ENCODE measurements around the gene MARK4. TPM values are rescaled to one million over a fixed set of nuclear protein-coding genes. Genes with fewer than 3 reads are reported as not detected.
"Not testable (repeated sequence)": the region's sequence is repeated elsewhere in the genome, so short reads cannot be mapped to it uniquely, and the experiment has no call there.

The MARK4 gene
- total RNA-seq, 1 experiment from 2014 or later = 37.7 TPM

DNA sequence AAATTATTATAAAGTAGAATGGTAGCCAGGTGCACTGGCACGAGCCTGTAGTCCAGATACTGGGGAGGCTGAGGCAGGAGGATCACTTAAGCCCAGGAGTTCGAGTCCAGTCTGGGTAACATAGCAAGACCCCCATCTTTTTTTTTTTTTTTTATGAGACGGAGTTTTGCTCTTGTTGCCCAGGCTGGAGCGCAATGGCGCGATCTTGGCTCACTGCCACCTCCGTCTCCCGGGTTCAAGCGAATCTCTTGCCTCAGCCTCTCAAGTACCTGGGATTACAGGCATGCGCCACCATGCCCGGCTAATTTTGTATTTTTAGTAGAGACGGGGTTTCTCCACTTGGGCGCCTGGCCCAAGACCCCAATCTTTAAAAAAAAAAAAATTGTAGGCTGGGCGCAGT lies 61.2 kb downstream of the MARK4 start:
- H3K9ac ChIP-seq (ENCODE audit: low read length); RAD21 ChIA-PET (ENCODE audit: low non-redundant PET in 1 of 2, low total read pairs in 2 of 2, uncharacterized antibody in 2 of 2, unreplicated experiment in 2 of 2); H3K27me3 ChIP-seq (ENCODE audit: insufficient read depth, low read length); DNase-seq (ENCODE audit: low read depth, low spot score); H3K79me2 ChIP-seq (ENCODE audit: insufficient read depth, low read length); intact Hi-C loops (cut with micrococcal nuclease); H3K4me2 ChIP-seq (ENCODE audit: low read length); POLR2A ChIA-PET; H3K9me3 ChIP-seq (ENCODE audit: control insufficient read depth in 1 of 2, insufficient read depth in 1 of 2, low read depth in 1 of 2, low read length in 2 of 2); H2AFZ ChIP-seq (ENCODE audit: low read depth, low read length, poor library complexity, severe bottlenecking); H4K20me1 ChIP-seq (ENCODE audit: insufficient read depth); ATAC-seq; H3K27ac ChIP-seq (ENCODE audit: low read depth, low read length); BruUV-seq (replicated peaks); H3K36me3 ChIP-seq (ENCODE audit: control insufficient read depth in 1 of 2, insufficient read depth in 2 of 2, low read length in 2 of 2); H3K4me3 ChIP-seq (replicated peaks in 1 of 2; ENCODE audit: low read depth in 1 of 2, low read length in 2 of 2); H3K9me2 ChIP-seq (ENCODE audit: insufficient read depth): not testable (repeated sequence)
- CTCF ChIA-PET = interaction anchor here (0.6 kb wide), 1 partner anchor 278 kb away, joined by 3 read pairs; no protein-coding TSS in a partner anchor
- peaks cover 10 to 12% of the 10 kb centered on the region in 2 experiments for H3K4me1 ChIP-seq (ENCODE audit: control insufficient read depth in 1 of 2, insufficient read depth in 2 of 2, low read length in 2 of 2)

DNA sequence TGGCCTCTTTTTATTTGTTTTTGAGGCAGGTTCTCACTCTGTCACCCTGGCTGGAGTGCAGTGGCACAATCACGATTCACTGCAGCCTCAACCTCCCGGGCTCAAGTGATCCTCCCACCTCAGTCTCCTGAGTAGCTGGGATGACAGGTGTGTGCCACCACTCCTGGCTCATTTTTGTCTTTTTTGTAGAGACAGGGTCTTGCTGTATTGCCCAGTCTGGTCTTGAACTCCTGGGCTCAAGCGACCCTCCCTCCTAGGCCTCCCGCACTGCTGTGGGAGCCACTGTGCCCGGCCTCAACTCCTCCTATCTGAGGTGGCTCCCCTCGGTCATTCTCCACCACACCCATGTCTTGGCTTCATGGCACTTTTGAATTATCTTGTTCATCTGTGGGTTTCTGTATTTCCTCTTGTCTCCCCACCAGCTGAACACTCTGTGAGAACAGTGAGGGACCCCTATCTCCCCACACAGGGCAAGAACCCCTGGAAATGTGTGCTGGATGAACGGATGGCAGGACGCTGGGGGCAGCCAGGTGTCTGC lies 63.7 kb downstream of the MARK4 start:
- Histone ChIP-seq H2AFZ (ENCODE audit: low read depth, low read length, poor library complexity, severe bottlenecking) (no peak overlapping the region), H3K4me1 (ENCODE audit: control insufficient read depth in 1 of 2, insufficient read depth in 2 of 2, low read length in 2 of 2) (no peaks in the 10 kb centered on the region), H4K20me1 (ENCODE audit: insufficient read depth) (no peaks in the 10 kb centered on the region), H3K79me2 (ENCODE audit: insufficient read depth, low read length) (no peaks in the 10 kb centered on the region), H3K36me3 (ENCODE audit: control insufficient read depth in 1 of 2, insufficient read depth in 2 of 2, low read length in 2 of 2) (no peaks in the 10 kb centered on the region), H3K9me3 (ENCODE audit: control insufficient read depth in 1 of 2, insufficient read depth in 1 of 2, low read depth in 1 of 2, low read length in 2 of 2) (no peaks in the 10 kb centered on the region), H3K27me3 (ENCODE audit: insufficient read depth, low read length) (no peaks in the 10 kb centered on the region), H3K27ac (ENCODE audit: low read depth, low read length) (no peak overlapping the region), H3K9me2 (ENCODE audit: insufficient read depth) (no peaks in the 10 kb centered on the region), H3K4me3 (replicated peaks in 1 of 2; ENCODE audit: low read depth in 1 of 2, low read length in 2 of 2) (no peak overlapping the region), H3K9ac (ENCODE audit: low read length) (no peak overlapping the region), H3K4me2 (ENCODE audit: low read length) (no peak overlapping the region)
- CTCF ChIA-PET = interaction anchor here (1.2 kb wide), 1 partner anchor 11 kb away, joined by 3 read pairs; no protein-coding TSS in a partner anchor
- RAD21 ChIA-PET (ENCODE audit: low non-redundant PET in 1 of 2, low total read pairs in 2 of 2, uncharacterized antibody in 2 of 2, unreplicated experiment in 2 of 2) = no interaction called here
- POLR2A ChIA-PET = no interaction called here
- BruUV-seq (replicated peaks) = no TSS peak
- DNase-seq (ENCODE audit: low read depth, low spot score) = no peak
- no peak for ATAC-seq
- intact Hi-C loops (cut with micrococcal nuclease) = no loop called here
- TF ChIP-seq EGR1 (IDR thresholded peaks at IDR 0.05; ENCODE audit: low read depth) (no peak), ZNF274 (IDR thresholded peaks at IDR 0.05; ENCODE audit: low read depth, low read length) (no peak), CEBPB (IDR thresholded peaks at IDR 0.05; ENCODE audit: low read depth) (no peak), JUND (IDR thresholded peaks at IDR 0.05) (no peak), ZFX (IDR thresholded peaks at IDR 0.05) (no peak), POLR2AphosphoS5 (IDR thresholded peaks at IDR 0.05; ENCODE audit: low read depth, low read length) (no peak), ELF1 (IDR thresholded peaks at IDR 0.05; ENCODE audit: borderline replicate concordance, low read depth) (no peak), EZH2 (IDR thresholded peaks at IDR 0.05) (no peak), EZH2phosphoT487 (IDR thresholded peaks at IDR 0.05; ENCODE audit: borderline replicate concordance) (no peak), SP1 (IDR thresholded peaks at IDR 0.05; ENCODE audit: low read depth) (no peak), SRF (IDR thresholded peaks at IDR 0.05; ENCODE audit: low read depth) (no peak)
- TF ChIP-seq, protein P1, sequence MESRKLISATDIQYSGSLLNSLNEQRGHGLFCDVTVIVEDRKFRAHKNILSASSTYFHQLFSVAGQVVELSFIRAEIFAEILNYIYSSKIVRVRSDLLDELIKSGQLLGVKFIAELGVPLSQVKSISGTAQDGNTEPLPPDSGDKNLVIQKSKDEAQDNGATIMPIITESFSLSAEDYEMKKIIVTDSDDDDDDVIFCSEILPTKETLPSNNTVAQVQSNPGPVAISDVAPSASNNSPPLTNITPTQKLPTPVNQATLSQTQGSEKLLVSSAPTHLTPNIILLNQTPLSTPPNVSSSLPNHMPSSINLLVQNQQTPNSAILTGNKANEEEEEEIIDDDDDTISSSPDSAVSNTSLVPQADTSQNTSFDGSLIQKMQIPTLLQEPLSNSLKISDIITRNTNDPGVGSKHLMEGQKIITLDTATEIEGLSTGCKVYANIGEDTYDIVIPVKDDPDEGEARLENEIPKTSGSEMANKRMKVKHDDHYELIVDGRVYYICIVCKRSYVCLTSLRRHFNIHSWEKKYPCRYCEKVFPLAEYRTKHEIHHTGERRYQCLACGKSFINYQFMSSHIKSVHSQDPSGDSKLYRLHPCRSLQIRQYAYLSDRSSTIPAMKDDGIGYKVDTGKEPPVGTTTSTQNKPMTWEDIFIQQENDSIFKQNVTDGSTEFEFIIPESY (IDR thresholded peaks at IDR 0.05; ENCODE audit: extremely low read depth, insufficient replicate concordance, low read length) = no peak
- TF ChIP-seq, protein P2, sequence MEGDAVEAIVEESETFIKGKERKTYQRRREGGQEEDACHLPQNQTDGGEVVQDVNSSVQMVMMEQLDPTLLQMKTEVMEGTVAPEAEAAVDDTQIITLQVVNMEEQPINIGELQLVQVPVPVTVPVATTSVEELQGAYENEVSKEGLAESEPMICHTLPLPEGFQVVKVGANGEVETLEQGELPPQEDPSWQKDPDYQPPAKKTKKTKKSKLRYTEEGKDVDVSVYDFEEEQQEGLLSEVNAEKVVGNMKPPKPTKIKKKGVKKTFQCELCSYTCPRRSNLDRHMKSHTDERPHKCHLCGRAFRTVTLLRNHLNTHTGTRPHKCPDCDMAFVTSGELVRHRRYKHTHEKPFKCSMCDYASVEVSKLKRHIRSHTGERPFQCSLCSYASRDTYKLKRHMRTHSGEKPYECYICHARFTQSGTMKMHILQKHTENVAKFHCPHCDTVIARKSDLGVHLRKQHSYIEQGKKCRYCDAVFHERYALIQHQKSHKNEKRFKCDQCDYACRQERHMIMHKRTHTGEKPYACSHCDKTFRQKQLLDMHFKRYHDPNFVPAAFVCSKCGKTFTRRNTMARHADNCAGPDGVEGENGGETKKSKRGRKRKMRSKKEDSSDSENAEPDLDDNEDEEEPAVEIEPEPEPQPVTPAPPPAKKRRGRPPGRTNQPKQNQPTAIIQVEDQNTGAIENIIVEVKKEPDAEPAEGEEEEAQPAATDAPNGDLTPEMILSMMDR (IDR thresholded peaks at IDR 0.05 in 2 of 3, conservative IDR thresholded peaks at IDR 0.05 in 1 of 3; ENCODE audit: borderline replicate concordance in 1 of 3, insufficient read depth in 1 of 3, low read depth in 2 of 3, low read length in 2 of 3) = no peak
- TF ChIP-seq, protein P3, sequence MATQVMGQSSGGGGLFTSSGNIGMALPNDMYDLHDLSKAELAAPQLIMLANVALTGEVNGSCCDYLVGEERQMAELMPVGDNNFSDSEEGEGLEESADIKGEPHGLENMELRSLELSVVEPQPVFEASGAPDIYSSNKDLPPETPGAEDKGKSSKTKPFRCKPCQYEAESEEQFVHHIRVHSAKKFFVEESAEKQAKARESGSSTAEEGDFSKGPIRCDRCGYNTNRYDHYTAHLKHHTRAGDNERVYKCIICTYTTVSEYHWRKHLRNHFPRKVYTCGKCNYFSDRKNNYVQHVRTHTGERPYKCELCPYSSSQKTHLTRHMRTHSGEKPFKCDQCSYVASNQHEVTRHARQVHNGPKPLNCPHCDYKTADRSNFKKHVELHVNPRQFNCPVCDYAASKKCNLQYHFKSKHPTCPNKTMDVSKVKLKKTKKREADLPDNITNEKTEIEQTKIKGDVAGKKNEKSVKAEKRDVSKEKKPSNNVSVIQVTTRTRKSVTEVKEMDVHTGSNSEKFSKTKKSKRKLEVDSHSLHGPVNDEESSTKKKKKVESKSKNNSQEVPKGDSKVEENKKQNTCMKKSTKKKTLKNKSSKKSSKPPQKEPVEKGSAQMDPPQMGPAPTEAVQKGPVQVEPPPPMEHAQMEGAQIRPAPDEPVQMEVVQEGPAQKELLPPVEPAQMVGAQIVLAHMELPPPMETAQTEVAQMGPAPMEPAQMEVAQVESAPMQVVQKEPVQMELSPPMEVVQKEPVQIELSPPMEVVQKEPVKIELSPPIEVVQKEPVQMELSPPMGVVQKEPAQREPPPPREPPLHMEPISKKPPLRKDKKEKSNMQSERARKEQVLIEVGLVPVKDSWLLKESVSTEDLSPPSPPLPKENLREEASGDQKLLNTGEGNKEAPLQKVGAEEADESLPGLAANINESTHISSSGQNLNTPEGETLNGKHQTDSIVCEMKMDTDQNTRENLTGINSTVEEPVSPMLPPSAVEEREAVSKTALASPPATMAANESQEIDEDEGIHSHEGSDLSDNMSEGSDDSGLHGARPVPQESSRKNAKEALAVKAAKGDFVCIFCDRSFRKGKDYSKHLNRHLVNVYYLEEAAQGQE (IDR thresholded peaks at IDR 0.05; ENCODE audit: low read depth) = no peak
